Neural cell (in vitro differentiated cells): ENCODE data around the gene NUB1. TPM values are rescaled to one million over a fixed set of nuclear protein-coding genes. Genes with fewer than 3 reads are reported as not detected.

Experiments
- H2AFZ ChIP-seq: fragments of 200-600, 300-800 bp; sonication (generic), shearing (Covaris generic); 2 replicates; pipeline ENCODE4 v1.6.0; 2014; ENCODE audit warnings: low read depth, mild to moderate bottlenecking, antibody characterized with exemption, low read length, moderate library complexity
- H3F3A ChIP-seq: fragments of 200-600 bp; shearing (Covaris generic); 2 replicates; pipeline ENCODE4 v1.6.1; 2016; ENCODE audit warnings: mild to moderate bottlenecking, moderate library complexity, mixed read lengths, antibody characterized with exemption, low read length; ENCODE audit not compliant: insufficient read depth, poor library complexity, severe bottlenecking
- H3K27ac ChIP-seq: fragments of 200-600, 300-800 bp; sonication (generic), shearing (Covaris generic); 2 replicates; pipeline ENCODE4 v1.5.1; 2014; ENCODE audit warnings: mild to moderate bottlenecking, low read length, moderate library complexity
- H3K27me3 ChIP-seq: fragments of 300-800, 200-600 bp; sonication (generic), shearing (Covaris generic); 2 replicates; pipeline ENCODE4 v1.6.0; 2014; ENCODE audit warnings: mild to moderate bottlenecking, low read depth, low read length, moderate library complexity; ENCODE audit not compliant: insufficient read depth
- H3K36me3 ChIP-seq: fragments of 300-800, 200-600 bp; sonication (generic), shearing (Covaris generic); 2 replicates; pipeline ENCODE4 v1.5.1; 2014; ENCODE audit warnings: mild to moderate bottlenecking, antibody characterized with exemption, low read length, moderate library complexity; ENCODE audit not compliant: insufficient read depth
- H3K4me2 ChIP-seq: fragments of 300-800, 200-600 bp; sonication (generic), shearing (Covaris generic); 2 replicates; pipeline ENCODE4 v1.6.0; 2014; ENCODE audit warnings: mild to moderate bottlenecking, low read length
- H3K4me3 ChIP-seq: fragments of 300-800, 200-600 bp; sonication (generic), shearing (Covaris generic); 2 replicates; pipeline ENCODE4 v1.5.1; 2014; ENCODE audit warnings: mild to moderate bottlenecking, low read length, moderate library complexity
- H3K79me2 ChIP-seq: fragments of 200-600 bp; shearing (Covaris generic); replicated peaks from 2 replicates; pipeline ENCODE4 v1.6.0; 2014; ENCODE audit warnings: mild to moderate bottlenecking, low read length, moderate library complexity; ENCODE audit not compliant: insufficient read depth
- H3K9ac ChIP-seq: fragments of 300-800, 200-600 bp; sonication (generic), shearing (Covaris generic); 2 replicates; pipeline ENCODE4 v1.6.1; 2016; ENCODE audit warnings: mild to moderate bottlenecking, low read length, mixed read lengths
- H3K9me2 ChIP-seq: fragments of 200-600 bp; shearing (Covaris generic); 2 replicates; pipeline ENCODE4 v1.6.1; 2016; ENCODE audit warnings: mild to moderate bottlenecking, low read length, mixed read lengths; ENCODE audit not compliant: insufficient read depth
- H3K9me3 ChIP-seq: fragments of 200-600, 300-800 bp; sonication (generic), shearing (Covaris generic); 2 replicates; pipeline ENCODE4 v1.6.1; 2016; ENCODE audit warnings: mild to moderate bottlenecking, mixed run types, low read length, moderate library complexity, mixed read lengths
- H4K20me1 ChIP-seq: fragments of 200-600 bp; shearing (Covaris generic); 2 replicates; pipeline ENCODE4 v1.6.1; 2016; ENCODE audit warnings: mild to moderate bottlenecking, mixed run types; ENCODE audit not compliant: insufficient read depth
- EP300 ChIP-seq: fragments of 450-650 bp; conservative IDR thresholded peaks from 2 replicates; pipeline ENCODE4 v1.6.1; 2014; ENCODE audit warnings: antibody characterized with exemption, mild to moderate bottlenecking, moderate library complexity; ENCODE audit not compliant: poor library complexity, severe bottlenecking
- EZH2 ChIP-seq: fragments of 200-600, 300-800 bp; shearing (Covaris generic), sonication (generic); IDR thresholded peaks from 2 replicates; pipeline ENCODE4 v1.6.1; 2014; ENCODE audit warnings: antibody characterized with exemption, low read length, borderline replicate concordance, mild to moderate bottlenecking; ENCODE audit not compliant: insufficient read depth, poor library complexity, severe bottlenecking
- MXI1 ChIP-seq: fragments of 450-650 bp; conservative IDR thresholded peaks from 2 replicates; pipeline ENCODE4 v1.6.1; 2014; ENCODE audit warnings: antibody characterized with exemption, mild to moderate bottlenecking; ENCODE audit not compliant: poor library complexity, severe bottlenecking
- POLR2AphosphoS5 ChIP-seq: IDR thresholded peaks from 2 replicates; pipeline ENCODE4 v1.6.1; 2012
- RAD21 ChIP-seq: fragments of 450-650 bp; conservative IDR thresholded peaks from 2 replicates; pipeline ENCODE4 v1.6.1; 2014; ENCODE audit warnings: antibody characterized with exemption, mild to moderate bottlenecking, moderate library complexity
- SMC3 ChIP-seq: fragments of 450-650 bp; conservative IDR thresholded peaks from 2 replicates; pipeline ENCODE4 v1.6.1; 2014; ENCODE audit warnings: antibody characterized with exemption, mild to moderate bottlenecking, moderate library complexity; ENCODE audit not compliant: poor library complexity
- TAF1 ChIP-seq: IDR thresholded peaks from 2 replicates; pipeline ENCODE4 v1.6.1; 2012; ENCODE audit warnings: low read depth
- polyA plus RNA-seq: library from polyadenylated mRNA; depleted of rRNA; stranded (reverse); fragments of >200 nt; gene quantifications from 2 replicates; pipeline ENCODE4 v1.2.3, GENCODE V29; 2014
- TF ChIP-seq, protein P1 (sequence below): fragments of 450-650 bp; IDR thresholded peaks from 2 replicates; pipeline ENCODE4 v1.5.1; 2014; ENCODE audit warnings: antibody characterized with exemption, mild to moderate bottlenecking, moderate library complexity; ENCODE audit not compliant: poor library complexity, severe bottlenecking
- TF ChIP-seq, protein P2 (sequence below): IDR thresholded peaks from 2 replicates; pipeline ENCODE4 v1.6.1; 2012; ENCODE audit warnings: borderline replicate concordance

NUB1 gene
- polyA plus RNA-seq, 1 donor from 2014 or later: 48.4 TPM

DNA sequence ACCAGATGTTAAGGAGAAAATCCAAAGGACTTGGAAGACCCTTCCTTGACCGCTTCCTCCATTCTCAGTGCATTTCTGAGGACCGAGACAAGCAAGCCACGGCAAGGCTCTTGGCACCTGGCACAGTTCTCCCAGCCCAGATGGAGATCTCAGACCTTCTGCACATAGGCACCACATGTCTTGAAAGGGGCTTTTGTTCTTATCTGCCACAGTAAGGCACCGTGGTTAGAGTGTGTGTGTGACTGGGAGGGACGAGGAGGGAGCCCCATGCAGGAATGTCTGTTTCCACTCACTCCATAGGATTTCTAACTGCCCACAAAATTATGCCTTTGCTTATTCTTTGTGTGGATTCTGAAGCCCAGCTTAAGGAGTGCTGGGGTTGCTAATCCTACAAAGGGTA lies 78.5 kb downstream of the NUB1 start:
- no peaks in the 10 kb centered on the region for H3F3A ChIP-seq
- no peak overlapping the region for H3K27ac ChIP-seq
- no peak overlapping the region for H3K4me2 ChIP-seq
- TF ChIP-seq, protein P1, sequence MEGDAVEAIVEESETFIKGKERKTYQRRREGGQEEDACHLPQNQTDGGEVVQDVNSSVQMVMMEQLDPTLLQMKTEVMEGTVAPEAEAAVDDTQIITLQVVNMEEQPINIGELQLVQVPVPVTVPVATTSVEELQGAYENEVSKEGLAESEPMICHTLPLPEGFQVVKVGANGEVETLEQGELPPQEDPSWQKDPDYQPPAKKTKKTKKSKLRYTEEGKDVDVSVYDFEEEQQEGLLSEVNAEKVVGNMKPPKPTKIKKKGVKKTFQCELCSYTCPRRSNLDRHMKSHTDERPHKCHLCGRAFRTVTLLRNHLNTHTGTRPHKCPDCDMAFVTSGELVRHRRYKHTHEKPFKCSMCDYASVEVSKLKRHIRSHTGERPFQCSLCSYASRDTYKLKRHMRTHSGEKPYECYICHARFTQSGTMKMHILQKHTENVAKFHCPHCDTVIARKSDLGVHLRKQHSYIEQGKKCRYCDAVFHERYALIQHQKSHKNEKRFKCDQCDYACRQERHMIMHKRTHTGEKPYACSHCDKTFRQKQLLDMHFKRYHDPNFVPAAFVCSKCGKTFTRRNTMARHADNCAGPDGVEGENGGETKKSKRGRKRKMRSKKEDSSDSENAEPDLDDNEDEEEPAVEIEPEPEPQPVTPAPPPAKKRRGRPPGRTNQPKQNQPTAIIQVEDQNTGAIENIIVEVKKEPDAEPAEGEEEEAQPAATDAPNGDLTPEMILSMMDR: no peak
- TF ChIP-seq, protein P2, sequence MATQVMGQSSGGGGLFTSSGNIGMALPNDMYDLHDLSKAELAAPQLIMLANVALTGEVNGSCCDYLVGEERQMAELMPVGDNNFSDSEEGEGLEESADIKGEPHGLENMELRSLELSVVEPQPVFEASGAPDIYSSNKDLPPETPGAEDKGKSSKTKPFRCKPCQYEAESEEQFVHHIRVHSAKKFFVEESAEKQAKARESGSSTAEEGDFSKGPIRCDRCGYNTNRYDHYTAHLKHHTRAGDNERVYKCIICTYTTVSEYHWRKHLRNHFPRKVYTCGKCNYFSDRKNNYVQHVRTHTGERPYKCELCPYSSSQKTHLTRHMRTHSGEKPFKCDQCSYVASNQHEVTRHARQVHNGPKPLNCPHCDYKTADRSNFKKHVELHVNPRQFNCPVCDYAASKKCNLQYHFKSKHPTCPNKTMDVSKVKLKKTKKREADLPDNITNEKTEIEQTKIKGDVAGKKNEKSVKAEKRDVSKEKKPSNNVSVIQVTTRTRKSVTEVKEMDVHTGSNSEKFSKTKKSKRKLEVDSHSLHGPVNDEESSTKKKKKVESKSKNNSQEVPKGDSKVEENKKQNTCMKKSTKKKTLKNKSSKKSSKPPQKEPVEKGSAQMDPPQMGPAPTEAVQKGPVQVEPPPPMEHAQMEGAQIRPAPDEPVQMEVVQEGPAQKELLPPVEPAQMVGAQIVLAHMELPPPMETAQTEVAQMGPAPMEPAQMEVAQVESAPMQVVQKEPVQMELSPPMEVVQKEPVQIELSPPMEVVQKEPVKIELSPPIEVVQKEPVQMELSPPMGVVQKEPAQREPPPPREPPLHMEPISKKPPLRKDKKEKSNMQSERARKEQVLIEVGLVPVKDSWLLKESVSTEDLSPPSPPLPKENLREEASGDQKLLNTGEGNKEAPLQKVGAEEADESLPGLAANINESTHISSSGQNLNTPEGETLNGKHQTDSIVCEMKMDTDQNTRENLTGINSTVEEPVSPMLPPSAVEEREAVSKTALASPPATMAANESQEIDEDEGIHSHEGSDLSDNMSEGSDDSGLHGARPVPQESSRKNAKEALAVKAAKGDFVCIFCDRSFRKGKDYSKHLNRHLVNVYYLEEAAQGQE: no peak
- TF ChIP-seq EZH2: no peak
- TF ChIP-seq EP300: no peak
- no peak for TF ChIP-seq SMC3
- no peak for TF ChIP-seq TAF1
- TF ChIP-seq RAD21: no peak
- no peak for TF ChIP-seq MXI1
- TF ChIP-seq POLR2AphosphoS5: no peak
- no peaks in the 10 kb centered on the region for H3K27me3 ChIP-seq
- no peaks in the 10 kb centered on the region for H3K36me3 ChIP-seq
- no peaks in the 10 kb centered on the region for H3K9me2 ChIP-seq
- no peaks in the 10 kb centered on the region for H3K9me3 ChIP-seq
- H2AFZ ChIP-seq: no peak overlapping the region
- H3K79me2 ChIP-seq: no peaks in the 10 kb centered on the region
- no peaks in the 10 kb centered on the region for H4K20me1 ChIP-seq
- no peak overlapping the region for H3K9ac ChIP-seq
- H3K4me3 ChIP-seq: no peak overlapping the region

DNA sequence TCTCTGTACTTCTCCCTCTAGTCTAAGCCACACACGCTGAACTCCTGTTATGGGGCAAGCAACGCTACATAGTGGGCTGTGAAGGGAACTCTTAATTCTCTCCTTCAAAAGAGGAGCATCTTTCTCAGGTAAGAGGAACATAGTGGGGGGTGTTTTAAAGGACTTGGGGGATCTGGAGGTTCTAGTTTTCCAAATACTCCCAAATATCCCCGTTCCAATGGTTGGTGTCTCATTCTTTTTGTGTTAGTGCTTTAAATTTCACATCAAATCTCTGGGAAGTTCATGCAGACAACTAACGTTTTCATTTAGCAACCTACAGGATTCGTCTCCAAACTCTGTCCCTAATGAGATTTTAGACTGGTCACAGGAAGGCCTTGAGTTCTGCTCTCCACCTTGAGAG lies 80.6 kb downstream of the NUB1 start:
- no peaks in the 10 kb centered on the region for H4K20me1 ChIP-seq
- no peak overlapping the region for H2AFZ ChIP-seq
- H3K36me3 ChIP-seq: no peaks in the 10 kb centered on the region
- no peak overlapping the region for H3K27ac ChIP-seq
- H3F3A ChIP-seq: no peaks in the 10 kb centered on the region
- no peak for TF ChIP-seq EZH2
- no peak for TF ChIP-seq EP300
- TF ChIP-seq, protein P1: no peak
- no peak for TF ChIP-seq MXI1
- no peak for TF ChIP-seq TAF1
- TF ChIP-seq POLR2AphosphoS5: no peak
- no peak for TF ChIP-seq SMC3
- no peak for TF ChIP-seq RAD21
- TF ChIP-seq, protein P2: no peak
- no peak overlapping the region for H3K9ac ChIP-seq
- H3K27me3 ChIP-seq: no peaks in the 10 kb centered on the region
- peaks cover under 1% of the 10 kb centered on the region for H3K9me3 ChIP-seq
- H3K79me2 ChIP-seq: no peaks in the 10 kb centered on the region
- H3K4me3 ChIP-seq: no peak overlapping the region
- no peak overlapping the region for H3K4me2 ChIP-seq
- no peaks in the 10 kb centered on the region for H3K9me2 ChIP-seq
